IMR-90 (cell line): ENCODE data around the gene CA11. TPM values are rescaled to one million over a fixed set of nuclear protein-coding genes. Genes with fewer than 3 reads are reported as not detected.

Experiments used
- ATAC-seq: fragments of 200-7000 bp; cut with Tn5 transposase; 2 replicates; pipeline ENCODE4 v1.9.1; 2020; ENCODE audit warnings: low read depth, mild to moderate bottlenecking, moderate library complexity
- BruUV-seq: library from RNA; stranded (reverse); fragments of 400-500 nt; replicated peaks from 2 replicates; lab custom pipeline; 2021; lab: Mats Ljungman, UMichigan
- CTCF ChIA-PET: fragments of 300-600 bp; formaldehyde crosslinking; extraction: SDS; loops from one replicate; lab custom pipeline; 2021; ENCODE audit warnings: antibody characterized with exemption; lab: Yijun Ruan, JAX
- POLR2A ChIA-PET: fragments of 300-600 bp; sonication (Branson Sonifier 250); formaldehyde crosslinking; loops from one replicate; lab custom pipeline; 2022; ENCODE audit warnings: antibody characterized with exemption; ENCODE audit not compliant: unreplicated experiment; lab: Charles Lee
- DNase-seq: peaks from one replicate; pipeline ENCODE4 v3.0.0; 2013
- H2AFZ ChIP-seq: replicated peaks from 2 replicates; pipeline ENCODE3; 2013; ENCODE audit warnings: low read length, mild to moderate bottlenecking; ENCODE audit not compliant: poor library complexity
- H2AK5ac ChIP-seq: 2 replicates; pipeline ENCODE4 v1.6.1; 2013; ENCODE audit warnings: low read depth, low read length, inconsistent platforms
- H2AK9ac ChIP-seq: replicated peaks from 2 replicates; pipeline ENCODE3; 2013; ENCODE audit warnings: mild to moderate bottlenecking, low read depth, low read length, moderate library complexity; ENCODE audit not compliant: poor library complexity
- H2BK120ac ChIP-seq: 2 replicates; pipeline ENCODE4 v1.6.1; 2013; ENCODE audit warnings: low read depth, low read length, inconsistent platforms
- H2BK15ac ChIP-seq: 3 replicates; pipeline ENCODE4 v1.6.1; 2013; ENCODE audit warnings: low read depth, low read length, inconsistent platforms
- H2BK20ac ChIP-seq: 2 replicates; pipeline ENCODE4 v1.6.1; 2013; ENCODE audit warnings: low read depth, mild to moderate bottlenecking, inconsistent platforms, low read length, moderate library complexity
- H2BK5ac ChIP-seq: 2 replicates; pipeline ENCODE4 v1.6.1; 2013; ENCODE audit warnings: mild to moderate bottlenecking, low read depth, low read length, inconsistent platforms; ENCODE audit not compliant: poor library complexity, severe bottlenecking
- H3K14ac ChIP-seq: replicated peaks from 2 replicates; pipeline ENCODE4 v1.6.1; 2013; ENCODE audit warnings: low read depth, low read length, inconsistent platforms
- H3K18ac ChIP-seq: 2 replicates; pipeline ENCODE4 v1.6.1; 2013; ENCODE audit warnings: low read depth, low read length, control low read depth
- H3K23ac ChIP-seq: 2 replicates; pipeline ENCODE4 v1.6.1; 2013; ENCODE audit warnings: low read depth, low read length, inconsistent platforms
- H3K27ac ChIP-seq: 2 replicates; pipeline ENCODE4 v1.5.1; 2013; ENCODE audit warnings: mild to moderate bottlenecking, control low read depth, low read length; ENCODE audit not compliant: insufficient read depth
- H3K27me3 ChIP-seq: 2 replicates; pipeline ENCODE4 v1.6.1; 2013; ENCODE audit warnings: low read length; ENCODE audit not compliant: control insufficient read depth, insufficient read depth
- H3K36me3 ChIP-seq: 2 replicates; pipeline ENCODE4 v1.6.1; 2013; ENCODE audit warnings: low read length, mixed read lengths; ENCODE audit not compliant: control insufficient read depth, insufficient read depth
- H3K4ac ChIP-seq: 2 replicates; pipeline ENCODE4 v1.6.1; 2013; ENCODE audit warnings: low read depth, low read length, inconsistent platforms
- H3K4me1 ChIP-seq: 2 replicates; pipeline ENCODE4 v1.6.1; 2013; ENCODE audit warnings: low read length, mixed read lengths; ENCODE audit not compliant: control insufficient read depth, insufficient read depth
- H3K4me2 ChIP-seq: 2 replicates; pipeline ENCODE4 v1.6.1; 2013; ENCODE audit warnings: low read depth, mild to moderate bottlenecking, control low read depth, low read length, moderate library complexity
- H3K4me3 ChIP-seq: 2 replicates; pipeline ENCODE4 v1.5.1; 2013; ENCODE audit warnings: low read depth, mild to moderate bottlenecking, control low read depth, low read length, moderate library complexity; ENCODE audit not compliant: insufficient read depth
- H3K56ac ChIP-seq: 2 replicates; pipeline ENCODE4 v1.6.1; 2013; ENCODE audit warnings: low read length, inconsistent platforms; ENCODE audit not compliant: insufficient read depth; ENCODE audit errors: extremely low read depth
- H3K79me1 ChIP-seq, 2 experiments: 2 replicates each; pipeline ENCODE4 v1.6.1; 2013; ENCODE audit warnings: low read length in 2 of 2, inconsistent platforms in 1 of 2, low read depth in 1 of 2
- H3K9ac ChIP-seq: 2 replicates; pipeline ENCODE4 v1.6.1; 2013; ENCODE audit warnings: low read depth, low read length, control low read depth
- H3K9me1 ChIP-seq: 2 replicates; pipeline ENCODE4 v1.6.1; 2013; ENCODE audit warnings: low read length, inconsistent platforms; ENCODE audit not compliant: insufficient read depth
- H3K9me3 ChIP-seq: 2 replicates; pipeline ENCODE4 v1.6.1; 2013; ENCODE audit warnings: low read length; ENCODE audit not compliant: control insufficient read depth, insufficient read depth
- H4K20me1 ChIP-seq: 2 replicates; pipeline ENCODE4 v1.6.1; 2013; ENCODE audit warnings: low read length, inconsistent platforms; ENCODE audit not compliant: insufficient read depth
- H4K5ac ChIP-seq: 2 replicates; pipeline ENCODE4 v1.6.1; 2013; ENCODE audit warnings: mild to moderate bottlenecking, low read depth, low read length, control low read depth
- H4K8ac ChIP-seq, 2 experiments: 2 replicates each; pipeline ENCODE4 v1.6.1; 2013; ENCODE audit warnings: low read depth in 2 of 2, low read length in 2 of 2, control low read depth in 1 of 2, inconsistent platforms in 1 of 2
- H4K91ac ChIP-seq: 2 replicates; pipeline ENCODE4 v1.6.1; 2013; ENCODE audit warnings: low read depth, low read length, inconsistent platforms; ENCODE audit not compliant: insufficient read depth
- NFE2L2 ChIP-seq: fragments of 150-350 bp; IDR thresholded peaks from 2 replicates; pipeline ENCODE4 v1.6.1; 2016; ENCODE audit warnings: low read depth, mild to moderate bottlenecking, low read length
- POLR2A ChIP-seq: IDR thresholded peaks from 2 replicates; pipeline ENCODE4 v1.6.1; 2012; ENCODE audit warnings: mild to moderate bottlenecking, low read depth, low read length
- SMC3 ChIP-seq: fragments of 150-350 bp; IDR thresholded peaks from 2 replicates; pipeline ENCODE4 v1.6.1; 2016; ENCODE audit warnings: low read depth, mild to moderate bottlenecking, antibody characterized with exemption, low read length, moderate library complexity
- WGBS, 2 experiments: methylation state at CpG; one replicate each; pipeline versions ENCODE4 v1.1.5 to v1.1.7; 2013; ENCODE audit warnings: missing lambda C conversion rate in 2 of 2; ENCODE audit not compliant: insufficient read length in 1 of 2; ENCODE audit errors: extremely low coverage in 2 of 2; 5-methylcytosine and 5-hydroxymethylcytosine counted together
- dilution Hi-C: fragments of 300-500 bp; cut with HindIII; formaldehyde crosslinking; loops from one replicate; pipeline ENCODE4 v1.14.3; 2018; ENCODE audit warnings: low sequenced_read_pairs; ENCODE audit not compliant: unreplicated experiment
- in situ Hi-C: fragments of 300-500 bp; cut with MboI; formaldehyde crosslinking; loops from 3 replicates; pipeline ENCODE4 v1.14.3; 2019; ENCODE audit warnings: low sequenced_read_pairs, inconsistent platforms, mixed read lengths
- intact Hi-C: fragments of 100-400 bp; cut with micrococcal nuclease; formaldehyde crosslinking; loops from 2 replicates; pipeline ENCODE4 v1.10.0; 2022
- polyA plus RNA-seq, 3 experiments: library from polyadenylated mRNA; depleted of rRNA; stranded (reverse); fragments of >200 nt; gene quantifications; 2 replicates each; pipeline ENCODE4 v1.2.3, GENCODE V29; 2012; ENCODE audit warnings: low replicate concordance in 1 of 3
- total RNA-seq: library from RNA; depleted of rRNA; stranded (reverse); fragments of >200 nt; gene quantifications from 2 replicates; pipeline ENCODE4 v1.2.3, GENCODE V29; 2012

Gene CA11
- total and polyA plus RNA-seq, 2 of the 4 experiments (the other 2 are of a cell fraction): 1.3 to 2.9 TPM

- H3K4me1 ChIP-seq: no peaks in the 10 kb centered on the region
- H4K20me1 ChIP-seq: no peaks in the 10 kb centered on the region
- CTCF ChIA-PET: no interaction called here
- H3K36me3 ChIP-seq: no peaks in the 10 kb centered on the region
- no peak overlapping the region for H2AFZ ChIP-seq
- no peak for TF ChIP-seq NFE2L2
- no peak for TF ChIP-seq POLR2A
- TF ChIP-seq SMC3: no peak
- no peak for DNase-seq
- no peak overlapping the region for H3K56ac ChIP-seq
- no peak overlapping the region for H3K23ac ChIP-seq
- no TSS peak for BruUV-seq
- no peak overlapping the region for H4K8ac ChIP-seq
- no peaks in the 10 kb centered on the region for H3K9me3 ChIP-seq
- no peak overlapping the region for H3K4ac ChIP-seq
- no peak overlapping the region for H3K18ac ChIP-seq
- intact Hi-C loops: no loop called here
- 40% methylated on average over 1 of the region's 7 CpGs; no CpG with 5 or more reads in 1 of the 2 experiments for WGBS, 2 experiments
- H2BK20ac ChIP-seq: no peak overlapping the region
- H4K5ac ChIP-seq: no peak overlapping the region
- no peak overlapping the region for H3K4me3 ChIP-seq
- no peaks in the 10 kb centered on the region for H3K9me1 ChIP-seq
- H2BK15ac ChIP-seq: no peak overlapping the region
- H3K27ac ChIP-seq: no peak overlapping the region
- no peak overlapping the region for H3K14ac ChIP-seq
- no peak overlapping the region for H2AK5ac ChIP-seq
- H3K9ac ChIP-seq: no peak overlapping the region
- POLR2A ChIA-PET: no interaction called here
- in situ Hi-C loops: no loop called here
- H3K4me2 ChIP-seq: no peak overlapping the region
- H2BK5ac ChIP-seq: no peak overlapping the region
- no peak overlapping the region for H4K91ac ChIP-seq
- dilution Hi-C loops: no loop called here
- H2AK9ac ChIP-seq: no peak overlapping the region
- peaks cover 3% of the 10 kb centered on the region; the same call in 1 of the 2 replicates for H3K27me3 ChIP-seq
- no peak overlapping the region for H2BK120ac ChIP-seq
- H3K79me1 ChIP-seq: no peaks in the 10 kb centered on the region
- ATAC-seq: no peak
These were observed 43.5 kb upstream of the CA11 start for GRCh38 chr19:48689449-48689848.
